Testis (tissue), 5 donors: ENCODE data around the gene PAQR7. TPM values are rescaled to one million over a fixed set of nuclear protein-coding genes. Genes with fewer than 3 reads are reported as not detected.

ENCODE experiments used
- DNase-seq: peaks from one replicate; pipeline ENCODE4 v3.0.0-alpha.2; 2019
- H3K27ac ChIP-seq, 2 donors: fragments of 200-600 bp; sonication (generic); one replicate each; pipeline ENCODE4 v1.5.1; 2019
- H3K27me3 ChIP-seq: fragments of 200-600 bp; sonication (generic); one replicate; pipeline ENCODE4 v1.5.1; 2019
- H3K36me3 ChIP-seq: fragments of 200-600 bp; sonication (generic); one replicate; pipeline ENCODE4 v1.5.1; 2017; ENCODE audit warnings: low read depth; ENCODE audit errors: missing control alignments
- H3K4me1 ChIP-seq: fragments of 200-600 bp; sonication (generic); one replicate; pipeline ENCODE4 v1.5.1; 2019
- H3K4me3 ChIP-seq, 2 donors: fragments of 200-600 bp; sonication (generic); one replicate each; pipeline ENCODE4 v1.5.1; 2017 to 2019
- H3K9me3 ChIP-seq: fragments of 200-600 bp; sonication (generic); one replicate; pipeline ENCODE4 v1.5.1; 2017
- POLR2A ChIP-seq: fragments of 450-650 bp; IDR thresholded peaks from one replicate; pipeline ENCODE4 v1.6.1; 2017; ENCODE audit warnings: antibody characterized with exemption, mild to moderate bottlenecking, moderate library complexity
- WGBS, 2 donors: methylation state at CpG; one replicate each; pipeline ENCODE4 v1.1.5; 2018; 5-methylcytosine and 5-hydroxymethylcytosine counted together
- intact Hi-C: fragments of 100-400 bp; cut with DNase I; formaldehyde crosslinking; loops from one replicate; pipeline ENCODE4 v1.15.1; 2023; ENCODE audit warnings: low total_unique reads
- long read RNA-seq, 2 donors: transcript quantifications; one replicate each; lab custom pipeline, GENCODE V29; 2026
- polyA plus RNA-seq: library from polyadenylated mRNA; stranded (reverse); fragments of 350-450 nt; fragmentation: Illumina TruSeq; extraction: RNeasy Lipid Tissue Mini Kit (QIAGEN cat#74804); gene quantifications from one replicate; pipeline ENCODE4 v1.2.3, GENCODE V29; 2014; ENCODE audit warnings: low read depth, low replicate concordance; ENCODE audit not compliant: insufficient read depth
- total RNA-seq, 2 donors: library from RNA; depleted of rRNA; stranded (reverse); fragments of >200 nt; gene quantifications; one replicate each; pipeline ENCODE4 v1.2.3, GENCODE V29; 2016
- TF ChIP-seq, protein P1 (sequence below), 3 experiments: fragments of 450-650 bp in 2 of 3; fragments of 200-600 bp in 1 of 3; sonication (generic) in 1 of 3; IDR thresholded peaks; one replicate each; pipeline ENCODE4 v1.5.1; 2016 to 2019; ENCODE audit warnings: antibody characterized with exemption in 3 of 3, mild to moderate bottlenecking in 2 of 3, moderate library complexity in 1 of 3

Gene PAQR7, protein sequence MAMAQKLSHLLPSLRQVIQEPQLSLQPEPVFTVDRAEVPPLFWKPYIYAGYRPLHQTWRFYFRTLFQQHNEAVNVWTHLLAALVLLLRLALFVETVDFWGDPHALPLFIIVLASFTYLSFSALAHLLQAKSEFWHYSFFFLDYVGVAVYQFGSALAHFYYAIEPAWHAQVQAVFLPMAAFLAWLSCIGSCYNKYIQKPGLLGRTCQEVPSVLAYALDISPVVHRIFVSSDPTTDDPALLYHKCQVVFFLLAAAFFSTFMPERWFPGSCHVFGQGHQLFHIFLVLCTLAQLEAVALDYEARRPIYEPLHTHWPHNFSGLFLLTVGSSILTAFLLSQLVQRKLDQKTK
- total RNA-seq, result 10 to 100 TPM; 92.4 to 94.8 TPM
- polyA plus RNA-seq, result 89.3 TPM
- long read RNA-seq, donor 1, partial matches to known transcripts, result 0 of 22 reads
- long read RNA-seq, donor 1, other reads (novel, unspliced or antisense), result 22 of 22 reads
- long read RNA-seq, donor 2, transcript PAQR7-201 (2 exons, 3,297 nt), result major isoform, 5 of 17 reads
- long read RNA-seq, donor 2, partial matches to known transcripts, result 0 of 17 reads
- long read RNA-seq, donor 2, other reads (novel, unspliced or antisense), result 12 of 17 reads

DNA sequence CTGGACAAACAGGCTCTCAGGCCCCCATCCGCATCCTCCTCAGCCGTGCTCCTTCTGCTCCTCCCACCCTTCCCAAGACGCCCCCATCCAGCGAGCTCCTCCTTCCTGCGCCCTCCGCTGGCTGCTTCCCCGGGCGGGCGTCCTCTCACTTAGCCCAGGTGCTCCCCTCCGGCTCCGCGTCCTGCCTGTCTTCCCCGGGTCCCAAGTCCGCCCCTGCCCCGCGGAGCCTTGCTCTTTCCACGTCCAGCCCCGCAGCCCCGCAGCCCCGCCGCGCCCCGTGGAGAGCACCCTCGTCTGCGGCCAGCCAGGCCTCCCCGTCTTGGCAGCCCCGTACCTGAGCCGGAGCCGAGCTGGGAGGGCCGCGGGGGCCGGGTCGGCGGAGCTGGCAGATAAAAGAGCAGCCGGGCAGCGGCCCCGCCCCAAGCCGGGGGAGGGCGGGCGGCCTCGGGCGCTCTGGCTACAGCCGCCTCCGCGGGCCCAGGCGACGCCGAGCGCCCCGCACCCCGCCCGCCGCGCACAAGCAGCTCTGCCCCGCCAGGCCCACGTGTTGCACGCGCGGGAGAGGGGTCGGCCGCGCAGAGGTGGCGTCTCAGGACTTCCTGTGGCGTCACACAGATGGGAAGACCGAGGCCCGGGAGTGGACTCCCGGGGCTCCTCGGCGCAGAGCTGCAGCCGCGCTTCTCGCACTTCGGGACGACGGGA, at the start of gene PAQR7:
PAQR7 (minus strand) TSS at position 555 of the 702 bp plus-strand sequence. CDS start 11,869 bp downstream, outside the sequence.
- peaks cover 59% of the 10 kb centered on the region for H3K4me1 ChIP-seq
- 0% methylated on average over 29 to 31 of the region's 75 CpGs for WGBS, 2 donors
- peak within 1 kb of the TSS; percentile 71 to 77 for H3K4me3 ChIP-seq
- no peaks in the 10 kb centered on the region for H3K9me3 ChIP-seq
- H3K27ac ChIP-seq, result peak within 1 kb of the TSS; percentile 81 to 88
- H3K27me3 ChIP-seq, result no peaks in the 10 kb centered on the region
- no peaks in the 10 kb centered on the region for H3K36me3 ChIP-seq
- intact Hi-C loops, result no loop called here
- peak; percentile 91 for DNase-seq
- no peak for TF ChIP-seq POLR2A
- TF ChIP-seq, protein P1, sequence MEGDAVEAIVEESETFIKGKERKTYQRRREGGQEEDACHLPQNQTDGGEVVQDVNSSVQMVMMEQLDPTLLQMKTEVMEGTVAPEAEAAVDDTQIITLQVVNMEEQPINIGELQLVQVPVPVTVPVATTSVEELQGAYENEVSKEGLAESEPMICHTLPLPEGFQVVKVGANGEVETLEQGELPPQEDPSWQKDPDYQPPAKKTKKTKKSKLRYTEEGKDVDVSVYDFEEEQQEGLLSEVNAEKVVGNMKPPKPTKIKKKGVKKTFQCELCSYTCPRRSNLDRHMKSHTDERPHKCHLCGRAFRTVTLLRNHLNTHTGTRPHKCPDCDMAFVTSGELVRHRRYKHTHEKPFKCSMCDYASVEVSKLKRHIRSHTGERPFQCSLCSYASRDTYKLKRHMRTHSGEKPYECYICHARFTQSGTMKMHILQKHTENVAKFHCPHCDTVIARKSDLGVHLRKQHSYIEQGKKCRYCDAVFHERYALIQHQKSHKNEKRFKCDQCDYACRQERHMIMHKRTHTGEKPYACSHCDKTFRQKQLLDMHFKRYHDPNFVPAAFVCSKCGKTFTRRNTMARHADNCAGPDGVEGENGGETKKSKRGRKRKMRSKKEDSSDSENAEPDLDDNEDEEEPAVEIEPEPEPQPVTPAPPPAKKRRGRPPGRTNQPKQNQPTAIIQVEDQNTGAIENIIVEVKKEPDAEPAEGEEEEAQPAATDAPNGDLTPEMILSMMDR (IDR thresholded peaks at IDR 0.05), result no peak

DNA sequence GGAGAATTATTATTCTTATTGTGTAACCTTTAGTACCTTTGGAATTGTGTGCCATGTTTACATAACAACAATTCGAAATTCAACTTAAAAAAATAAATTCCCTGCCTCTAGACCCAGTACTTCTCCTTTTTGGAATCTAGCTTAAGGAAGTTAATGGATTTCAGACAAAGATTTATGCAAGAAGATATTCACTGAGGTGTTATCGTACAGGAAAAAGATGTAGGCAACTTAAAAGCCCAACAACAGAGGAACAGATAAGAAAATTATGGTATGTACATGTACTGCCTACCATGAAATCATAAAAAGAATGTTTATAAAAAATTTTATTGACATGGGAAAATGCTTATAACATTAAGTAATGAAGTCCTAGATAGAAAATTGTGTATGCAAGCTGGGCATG, 48.9 kb upstream of the PAQR7 start:
- DNase-seq, result no peak
- no peak overlapping the region for H3K4me3 ChIP-seq
- H3K4me1 ChIP-seq, result peaks cover 5% of the 10 kb centered on the region
- no peaks in the 10 kb centered on the region for H3K36me3 ChIP-seq
- WGBS, 2 donors, result 84 to 86% methylated on average over 2 of the region's 2 CpGs
- H3K9me3 ChIP-seq, result no peaks in the 10 kb centered on the region
- TF ChIP-seq POLR2A, result no peak
- TF ChIP-seq, protein P1 (IDR thresholded peaks at IDR 0.05), result no peak
- intact Hi-C loops, result no loop called here
- no peak overlapping the region for H3K27ac ChIP-seq
- H3K27me3 ChIP-seq, result no peaks in the 10 kb centered on the region

DNA sequence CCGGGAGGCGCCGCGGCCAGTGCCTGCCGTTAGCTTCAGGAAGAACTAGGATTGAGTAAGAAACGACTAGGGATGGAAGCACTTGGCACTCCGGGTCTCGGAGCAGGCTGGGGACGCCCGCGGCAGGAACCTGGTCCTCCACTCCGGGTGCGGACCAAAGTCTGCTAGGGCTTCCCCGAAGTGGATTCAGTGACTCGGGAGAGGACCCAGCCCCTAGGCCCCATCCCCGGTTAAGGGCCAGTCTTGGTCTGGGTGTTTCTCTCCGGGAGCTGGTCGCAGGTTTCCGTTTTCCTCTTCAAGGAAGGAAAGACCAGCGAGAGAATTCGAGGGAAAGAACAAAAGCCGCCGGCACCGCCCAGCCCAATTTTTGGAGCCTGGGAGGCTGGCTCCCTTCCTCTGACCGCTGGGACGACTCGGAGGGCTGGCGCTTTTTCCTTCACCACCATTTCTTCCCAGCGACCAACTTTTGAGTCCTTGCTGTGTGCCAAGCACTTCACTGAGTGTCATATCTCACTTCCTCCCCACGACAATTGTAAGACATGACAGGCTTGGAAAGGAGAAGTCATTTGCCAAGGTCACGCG, 47.6 kb upstream of the PAQR7 start:
- H3K9me3 ChIP-seq, result no peaks in the 10 kb centered on the region
- no peaks in the 10 kb centered on the region for H3K36me3 ChIP-seq
- H3K27ac ChIP-seq, result peak overlapping the region; percentile 73 to 81
- H3K4me3 ChIP-seq, result peak overlapping the region; percentile 53 to 62
- peaks cover 5% of the 10 kb centered on the region for H3K4me1 ChIP-seq
- H3K27me3 ChIP-seq, result no peaks in the 10 kb centered on the region
- peak; percentile 42 for DNase-seq
- 1% methylated on average over 20 to 32 of the region's 32 CpGs for WGBS, 2 donors
- no peak for TF ChIP-seq POLR2A
- TF ChIP-seq, protein P1 (IDR thresholded peaks at IDR 0.05), result no peak
- intact Hi-C loops, result no loop called here

DNA sequence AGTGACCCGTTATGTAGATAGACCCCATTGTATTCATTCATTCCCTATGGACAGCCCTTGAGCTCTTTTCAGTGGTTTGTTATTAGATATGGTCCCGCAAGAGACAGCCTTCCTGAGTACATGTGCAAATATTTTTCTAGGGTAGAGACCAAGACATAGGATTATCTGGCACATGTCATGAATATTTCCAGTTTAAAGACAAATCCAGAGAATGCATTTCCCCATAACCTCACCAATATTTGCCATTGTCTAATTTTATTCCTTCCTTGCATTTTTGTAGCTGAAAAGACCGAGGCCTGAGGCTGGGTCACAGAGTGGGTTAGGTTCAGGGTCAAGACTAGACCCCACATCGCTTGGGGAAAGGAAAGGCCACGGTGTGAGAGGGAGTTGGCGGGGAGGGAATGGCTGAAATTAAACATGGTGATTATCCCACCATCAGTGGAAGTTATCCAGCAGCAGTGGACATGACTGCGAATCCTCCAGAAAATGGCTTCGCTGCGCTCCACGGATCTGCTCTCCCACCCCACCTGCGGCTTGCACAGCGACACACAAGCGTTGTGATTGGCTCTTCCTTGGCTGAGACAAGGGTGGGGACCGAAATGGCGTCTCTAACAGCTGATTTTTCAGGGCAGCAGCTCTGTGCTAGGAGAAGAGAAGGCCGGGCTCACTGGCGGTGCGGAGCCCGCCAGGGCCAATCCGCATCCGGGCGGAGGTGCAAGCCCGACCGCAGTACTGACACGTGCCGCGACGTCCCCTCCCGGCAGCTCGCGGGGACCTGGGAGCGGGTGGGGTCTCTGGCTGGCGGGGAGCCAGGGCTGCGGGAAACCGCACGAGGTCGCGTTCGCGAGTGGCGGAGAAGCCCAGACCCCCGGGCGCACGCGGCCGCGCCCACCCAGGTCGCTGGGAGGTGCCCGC, 46.8 kb upstream of the PAQR7 start:
- H3K27me3 ChIP-seq, result no peaks in the 10 kb centered on the region
- WGBS, 2 donors, result 6 to 38% methylated on average over 11 to 49 of the region's 49 CpGs
- H3K4me1 ChIP-seq, result peaks cover 5% of the 10 kb centered on the region
- intact Hi-C loops, result no loop called here
- peak overlapping the region; percentile 73 to 81 for H3K27ac ChIP-seq
- TF ChIP-seq POLR2A, result no peak
- TF ChIP-seq, protein P1 (IDR thresholded peaks at IDR 0.05), result no peak
- no peaks in the 10 kb centered on the region for H3K9me3 ChIP-seq
- DNase-seq, result peak; percentile 71
- no peaks in the 10 kb centered on the region for H3K36me3 ChIP-seq
- peak overlapping the region; percentile 53 to 62 for H3K4me3 ChIP-seq
